SK-N-SH (cell line): ENCODE data around the gene C1orf35. TPM values are rescaled to one million over a fixed set of nuclear protein-coding genes. Genes with fewer than 3 reads are reported as not detected.
A peak's percentile ranks its signal among the peaks of the same experiment; 100 is the strongest.

Experiments used
- CTCF ChIA-PET: fragments of 300-600, 350-600 bp; formaldehyde crosslinking; extraction: SDS; loops from one replicate; lab custom pipeline; 2021; lab: Yijun Ruan, JAX
- POLR2A ChIA-PET: fragments of 350-600 bp; sonication (Branson Sonifier 250); formaldehyde crosslinking; extraction: SDS; loops from one replicate; lab custom pipeline; 2020; ENCODE audit warnings: antibody characterized with exemption, inconsistent platforms; lab: Yijun Ruan, JAX
- DNase-seq: peaks from one replicate; pipeline ENCODE4 v3.0.0; 2012
- H2AFZ ChIP-seq: fragments of 200-600 bp; sonication (generic); 2 replicates; pipeline ENCODE4 v1.8.1; 2016; ENCODE audit warnings: antibody characterized with exemption, mild to moderate bottlenecking, low read depth
- H3F3A ChIP-seq: fragments of 200-600 bp; sonication (generic); replicated peaks from 2 replicates; pipeline ENCODE3; 2016; ENCODE audit warnings: antibody characterized with exemption, mild to moderate bottlenecking; ENCODE audit not compliant: insufficient read depth
- H3K27ac ChIP-seq, 2 experiments: fragments of 200-500 bp in 1 of 2; fragments of 200-600 bp in 1 of 2; sonication (Bioruptor generic) in 1 of 2; sonication (generic), shearing (Covaris generic) in 1 of 2; 2 replicates each; pipeline versions ENCODE4 v1.5.1 to v1.6.1; 2014 to 2016; ENCODE audit warnings: low read depth in 2 of 2, inconsistent platforms in 1 of 2, low read length in 1 of 2, mild to moderate bottlenecking in 1 of 2, mixed read lengths in 1 of 2
- H3K27me3 ChIP-seq: fragments of 200-600 bp; sonication (generic), shearing (Covaris generic); 2 replicates; pipeline ENCODE4 v1.6.1; 2016; ENCODE audit warnings: mixed run types; ENCODE audit not compliant: insufficient read depth
- H3K36me3 ChIP-seq, 2 experiments: fragments of 200-500 bp in 1 of 2; fragments of 200-600 bp in 1 of 2; sonication (Bioruptor generic) in 1 of 2; sonication (generic) in 1 of 2; replicated peaks in 1 of 2; 2 replicates each; pipeline versions ENCODE3 to v1.5.1; 2014 to 2016; ENCODE audit warnings: low read length in 1 of 2, mild to moderate bottlenecking in 1 of 2; ENCODE audit not compliant: insufficient read depth in 2 of 2, control insufficient read depth in 1 of 2
- H3K4me1 ChIP-seq, 2 experiments: fragments of 200-500 bp in 1 of 2; fragments of 200-600 bp in 1 of 2; sonication (Bioruptor generic) in 1 of 2; sonication (generic), shearing (Covaris generic) in 1 of 2; 2 replicates each; pipeline versions ENCODE4 v1.5.1 to v1.6.1; 2014 to 2016; ENCODE audit warnings: low read depth in 1 of 2, low read length in 1 of 2, mixed run types in 1 of 2; ENCODE audit not compliant: insufficient read depth in 2 of 2, control insufficient read depth in 1 of 2
- H3K4me2 ChIP-seq: fragments of 200-600 bp; sonication (generic), shearing (Covaris generic); 2 replicates; pipeline ENCODE4 v1.6.1; 2017; ENCODE audit warnings: mixed run types
- H3K4me3 ChIP-seq, 2 experiments: fragments of 200-500 bp in 1 of 2; fragments of 200-600 bp in 1 of 2; sonication (Bioruptor generic) in 1 of 2; sonication (generic), shearing (Covaris generic) in 1 of 2; 2 replicates each; pipeline versions ENCODE4 v1.5.1 to v1.8.1; 2014 to 2016; ENCODE audit warnings: low read depth in 2 of 2, inconsistent platforms in 1 of 2, low read length in 1 of 2, mild to moderate bottlenecking in 1 of 2, mixed read lengths in 1 of 2, moderate library complexity in 1 of 2
- H3K79me2 ChIP-seq: fragments of 200-600 bp; sonication (generic); 2 replicates; pipeline ENCODE4 v1.8.1; 2017; ENCODE audit warnings: mild to moderate bottlenecking; ENCODE audit not compliant: insufficient read depth
- H3K9ac ChIP-seq: fragments of 200-600 bp; sonication (generic); 2 replicates; pipeline ENCODE4 v1.6.1; 2017; ENCODE audit warnings: mixed run types
- H3K9me2 ChIP-seq: fragments of 200-600 bp; sonication (generic); 2 replicates; pipeline ENCODE4 v1.6.1; 2017; ENCODE audit warnings: mixed run types
- H3K9me3 ChIP-seq: fragments of 200-600 bp; sonication (generic); 2 replicates; pipeline ENCODE4 v1.6.1; 2017; ENCODE audit warnings: mixed run types, mild to moderate bottlenecking, moderate library complexity
- H4K20me1 ChIP-seq: fragments of 200-600 bp; sonication (generic); 2 replicates; pipeline ENCODE4 v1.6.1; 2017; ENCODE audit warnings: mild to moderate bottlenecking, mixed run types; ENCODE audit not compliant: insufficient read depth
- EZH2phosphoT487 ChIP-seq: fragments of 200-600 bp; sonication (generic); IDR thresholded peaks from 2 replicates; pipeline ENCODE4 v1.6.1; 2017; ENCODE audit warnings: low read depth, mixed run types, mild to moderate bottlenecking, antibody characterized with exemption, moderate library complexity, borderline replicate concordance
- FOXM1 ChIP-seq: IDR thresholded peaks from 2 replicates; pipeline ENCODE4 v1.4.0; 2012; ENCODE audit warnings: low read depth, mild to moderate bottlenecking
- NRF1 ChIP-seq: IDR thresholded peaks from 2 replicates; pipeline ENCODE4 v1.6.1; 2012; ENCODE audit warnings: low read depth, mild to moderate bottlenecking, low read length
- POLR2AphosphoS5 ChIP-seq: IDR thresholded peaks from 2 replicates; pipeline ENCODE4 v1.6.1; 2012; ENCODE audit warnings: low read depth, low read length
- REST ChIP-seq: IDR thresholded peaks from 2 replicates; pipeline ENCODE4 v1.6.1; 2012; ENCODE audit warnings: mild to moderate bottlenecking, low read depth, low read length, moderate library complexity
- TEAD4 ChIP-seq: IDR thresholded peaks from 2 replicates; pipeline ENCODE4 v1.4.0; 2012; ENCODE audit warnings: mild to moderate bottlenecking, borderline replicate concordance; ENCODE audit not compliant: insufficient read depth
- ZBTB33 ChIP-seq: IDR thresholded peaks from 2 replicates; pipeline ENCODE4 v1.4.0; 2012; ENCODE audit warnings: low read depth, borderline replicate concordance
- WGBS: methylation state at CpG from one replicate; pipeline ENCODE4 v1.1.6; 2017; ENCODE audit warnings: low lambda C conversion rate; 5-methylcytosine and 5-hydroxymethylcytosine counted together
- polyA plus RNA-seq, 3 experiments: library from polyadenylated mRNA; depleted of rRNA; stranded (reverse); fragments of >200 nt; gene quantifications; 2 replicates each; pipeline ENCODE4 v1.2.3, GENCODE V29; 2012

Gene C1orf35
- polyA plus RNA-seq, 1 of the 3 experiments (the other 2 are of a cell fraction) = 42.9 TPM

GRCh38 chr1:228094432-228095016 lies 8.6 kb downstream of the C1orf35 start:
- peak; percentile 10 for DNase-seq
- no peak overlapping the region for H2AFZ ChIP-seq
- no peak overlapping the region for H3K9ac ChIP-seq
- H3K9me3 ChIP-seq = no peaks in the 10 kb centered on the region
- ChIA-PET POLR2A (interaction anchor here (0.6 kb wide), 1 partner anchor 13 kb away, joined by 4 read pairs; no protein-coding TSS in a partner anchor), CTCF (interaction anchor here (0.6 kb wide), 1 partner anchor 106 kb away, joined by 3 read pairs; no protein-coding TSS in a partner anchor)
- no peak overlapping the region for H3K4me3 ChIP-seq
- peaks cover 100% of the 10 kb centered on the region for H3K79me2 ChIP-seq
- H3K36me3 ChIP-seq = peaks cover 46 to 55% of the 10 kb centered on the region in 2 experiments
- H3K4me1 ChIP-seq = no peaks in the 10 kb centered on the region; a peak in 2 of 4 replicates
- peaks cover 100% of the 10 kb centered on the region for H4K20me1 ChIP-seq
- H3K4me2 ChIP-seq = no peak overlapping the region
- H3F3A ChIP-seq = peaks cover 10% of the 10 kb centered on the region
- TF ChIP-seq ZBTB33 = no peak
- no peak for TF ChIP-seq POLR2AphosphoS5
- no peak for TF ChIP-seq EZH2phosphoT487
- TF ChIP-seq FOXM1 = no peak
- TF ChIP-seq TEAD4 = no peak
- H3K27ac ChIP-seq = no peak overlapping the region
- 92% methylated on average over 13 of the region's 13 CpGs for WGBS
- no peaks in the 10 kb centered on the region for H3K27me3 ChIP-seq
- no peaks in the 10 kb centered on the region for H3K9me2 ChIP-seq

GRCh38 chr1:228093050-228093906 lies 9.8 kb downstream of the C1orf35 start:
- H3K9me3 ChIP-seq = no peaks in the 10 kb centered on the region
- H3F3A ChIP-seq = peaks cover 4% of the 10 kb centered on the region
- peaks cover under 1 to 5% of the 10 kb centered on the region in 2 experiments; a peak in 2 of 4 replicates for H3K4me1 ChIP-seq
- no peak overlapping the region for H3K4me2 ChIP-seq
- H4K20me1 ChIP-seq = peaks cover 100% of the 10 kb centered on the region
- H3K27ac ChIP-seq = no peak overlapping the region
- WGBS = 94% methylated on average over 20 of the region's 20 CpGs
- no peak overlapping the region for H3K9ac ChIP-seq
- no peaks in the 10 kb centered on the region for H3K9me2 ChIP-seq
- H3K4me3 ChIP-seq = no peak overlapping the region
- H3K36me3 ChIP-seq = peaks cover 43 to 53% of the 10 kb centered on the region in 2 experiments
- POLR2A ChIA-PET = no interaction called here
- TF ChIP-seq NRF1 = no peak
- TF ChIP-seq REST = no peak
- CTCF ChIA-PET = interaction anchor here (1.1 kb wide), 1 partner anchor 89 kb away, joined by 3 read pairs; no protein-coding TSS in a partner anchor
- H3K79me2 ChIP-seq = peaks cover 100% of the 10 kb centered on the region
- no peaks in the 10 kb centered on the region for H3K27me3 ChIP-seq
- H2AFZ ChIP-seq = no peak overlapping the region
- DNase-seq = no peak
